GM19395 (cell line): ENCODE data around the gene CD1D.
"Not testable (repeated sequence)": the region's sequence is repeated elsewhere in the genome, so short reads cannot be mapped to it uniquely, and the experiment has no call there.

Source experiments
- ATAC-seq: cut with Tn5 transposase; IDR thresholded peaks from one replicate; pipeline ENCODE4 v1.9.1; 2021; ENCODE audit warnings: mild to moderate bottlenecking, moderate library complexity; ENCODE audit not compliant: unreplicated experiment

CD1D gene

DNA sequence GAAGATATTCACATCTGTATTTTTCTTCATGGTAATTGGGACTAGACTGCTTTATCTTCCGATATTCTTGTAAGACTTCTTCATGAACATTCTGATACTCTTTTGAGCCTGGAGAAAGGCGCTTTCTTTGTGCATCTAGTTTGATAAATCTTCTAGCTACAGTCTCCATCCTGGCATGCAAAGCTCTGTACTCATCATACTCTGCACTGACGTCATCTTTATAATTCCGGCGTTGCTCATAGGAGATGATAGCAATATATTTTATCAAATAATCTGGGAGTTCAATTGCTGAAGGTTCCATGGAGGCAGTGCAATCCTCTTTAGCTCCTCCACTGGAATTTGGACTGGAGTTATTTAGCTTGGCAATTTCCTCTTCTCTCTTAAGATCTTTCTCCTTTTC is 4.8 kb upstream of the CD1D start:
- ATAC-seq, result not testable (repeated sequence)

DNA sequence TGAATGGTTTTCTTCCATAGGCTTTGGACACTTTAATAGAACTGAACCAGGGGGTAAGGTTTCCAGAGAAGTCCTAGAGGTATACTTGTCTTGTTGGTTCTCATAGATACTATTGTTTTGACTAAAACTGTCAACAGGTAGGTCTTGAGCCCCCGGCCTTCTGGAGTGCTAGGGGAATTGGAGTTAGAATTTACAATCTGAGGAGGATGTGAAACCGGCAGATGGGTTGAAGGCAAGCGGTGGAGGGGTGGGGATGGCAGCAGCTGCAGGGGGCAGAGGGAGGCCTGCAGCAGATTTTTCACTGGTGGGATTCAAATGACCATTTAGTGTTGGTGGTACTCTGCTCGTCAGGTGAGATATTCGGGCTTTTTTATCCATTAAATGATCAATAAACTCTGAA is 4.3 kb upstream of the CD1D start:
- no peak for ATAC-seq

DNA sequence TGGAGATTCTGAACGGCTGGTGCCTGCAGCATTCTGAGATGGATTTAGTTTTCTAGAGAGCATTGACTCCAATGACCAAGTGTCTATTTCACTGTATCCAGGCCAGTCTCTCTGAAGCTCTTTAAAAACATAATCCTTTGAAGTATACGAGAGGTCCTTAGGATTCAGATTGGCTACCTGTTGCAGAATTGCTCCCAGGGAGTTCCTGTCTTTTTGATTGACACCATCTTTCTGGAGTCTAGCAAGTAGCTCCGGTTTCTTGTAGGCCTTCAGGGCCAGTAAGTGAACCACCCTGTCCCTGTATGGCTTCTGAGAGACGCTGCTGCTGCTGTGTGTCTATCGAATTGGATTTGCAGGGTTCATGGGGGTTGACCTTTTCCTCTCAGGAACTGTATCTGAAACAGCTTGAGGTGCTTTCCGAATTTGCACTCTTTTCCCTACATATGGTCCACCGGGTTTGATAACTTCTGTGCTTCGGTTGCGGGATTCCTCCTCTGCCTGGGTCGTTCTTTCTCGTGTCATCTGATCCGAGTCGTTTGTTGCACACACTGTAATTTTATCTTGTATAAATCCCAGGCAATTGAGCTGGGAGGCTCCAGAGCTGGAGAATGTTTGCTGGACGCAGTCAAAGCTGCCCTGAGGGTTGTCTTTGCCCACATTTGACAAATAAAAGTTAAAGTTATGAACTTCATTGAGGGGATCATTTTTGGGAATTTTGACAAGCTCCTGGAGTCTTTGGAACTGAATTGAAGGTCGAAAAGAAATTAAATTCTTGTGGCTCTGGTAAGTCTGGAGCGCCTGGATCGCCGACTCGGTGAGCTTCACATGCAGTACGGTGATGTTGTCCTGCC is 3.6 kb upstream of the CD1D start:
- ATAC-seq, result not testable (repeated sequence)

DNA sequence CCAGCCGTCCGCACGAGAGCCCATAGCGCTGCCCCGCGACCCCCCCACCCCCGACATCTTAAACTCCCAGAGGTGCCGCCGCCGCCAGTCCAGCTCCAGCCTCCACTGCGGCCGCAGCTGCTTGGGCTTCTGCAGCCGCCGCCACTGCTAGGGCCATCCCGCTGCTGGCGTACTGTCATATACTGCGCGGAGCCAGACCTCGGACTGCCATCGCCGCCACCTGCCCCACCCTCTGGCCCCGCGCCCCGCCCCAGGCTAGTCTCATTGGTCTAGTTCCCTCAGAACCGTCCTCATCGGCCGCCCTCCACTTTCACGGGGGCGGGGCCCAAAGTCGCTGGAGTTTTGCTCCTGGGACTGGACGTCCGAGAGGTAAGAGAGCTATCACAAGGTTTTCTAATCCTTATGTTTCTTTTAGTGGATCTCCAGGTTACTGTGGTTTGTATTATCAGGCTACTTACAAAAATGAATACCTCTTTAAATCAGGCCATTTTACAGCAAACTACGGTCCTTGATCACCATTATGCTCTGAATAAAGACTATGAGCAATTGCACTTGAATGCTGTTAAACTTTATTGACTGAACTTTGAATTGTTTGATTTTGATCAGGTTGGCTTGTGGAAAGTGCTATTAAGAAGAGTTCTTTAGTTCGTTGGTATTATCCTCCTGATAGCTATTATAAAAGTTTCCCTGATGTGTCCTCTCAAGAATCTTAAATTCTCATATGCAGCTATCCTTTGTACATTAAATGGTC is 2.8 kb upstream of the CD1D start:
- ATAC-seq, result no peak

DNA sequence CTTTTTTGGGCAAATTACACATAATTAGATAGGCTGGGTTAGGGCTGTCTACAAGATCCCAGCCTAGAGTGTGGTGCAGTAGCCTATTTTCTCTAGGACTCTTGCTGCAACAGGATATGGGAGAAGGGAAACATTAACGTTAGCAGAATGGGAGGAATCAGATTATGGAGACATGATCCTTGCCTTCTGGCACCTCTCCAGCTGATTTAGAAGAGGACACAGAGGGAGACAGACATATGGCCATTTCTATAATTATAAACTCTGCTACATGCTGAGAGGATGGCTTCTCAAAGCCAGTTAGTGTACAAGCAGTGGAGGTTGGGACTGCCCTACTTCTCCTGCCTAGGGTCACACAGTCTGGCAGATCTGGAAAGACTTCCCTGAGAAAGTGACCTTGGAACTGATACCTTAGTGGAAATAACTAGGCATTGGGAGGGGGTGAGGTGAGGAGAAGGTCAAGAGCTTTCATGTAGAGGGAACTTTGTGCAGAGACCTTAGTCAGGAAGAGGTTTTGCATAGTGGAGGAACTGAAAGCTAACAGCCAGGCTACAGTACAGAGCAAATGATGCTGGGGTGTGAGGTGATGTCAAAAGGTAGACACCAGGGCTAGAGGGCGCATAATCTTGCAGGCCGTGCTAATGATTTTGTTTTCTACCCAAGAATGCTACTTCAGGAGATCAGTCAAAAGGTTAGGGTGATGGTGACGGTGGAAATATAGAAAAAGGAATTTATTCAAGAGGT is 1.2 kb upstream of the CD1D start:
- peak; percentile 96 for ATAC-seq

DNA sequence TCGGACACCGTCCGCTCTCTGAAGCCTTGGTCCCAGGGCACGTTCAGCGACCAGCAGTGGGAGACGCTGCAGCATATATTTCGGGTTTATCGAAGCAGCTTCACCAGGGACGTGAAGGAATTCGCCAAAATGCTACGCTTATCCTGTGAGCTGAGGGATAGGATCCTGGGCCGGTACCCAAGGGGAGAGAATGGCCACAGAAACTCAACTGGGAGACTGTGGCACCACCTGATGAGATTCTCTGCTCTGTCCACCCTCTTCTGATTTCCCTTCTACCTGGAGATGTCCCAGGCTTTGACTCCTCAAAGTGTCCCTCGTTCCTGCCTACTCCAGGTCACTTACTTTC is 855 bp downstream of the CD1D start:
- no peak for ATAC-seq

DNA sequence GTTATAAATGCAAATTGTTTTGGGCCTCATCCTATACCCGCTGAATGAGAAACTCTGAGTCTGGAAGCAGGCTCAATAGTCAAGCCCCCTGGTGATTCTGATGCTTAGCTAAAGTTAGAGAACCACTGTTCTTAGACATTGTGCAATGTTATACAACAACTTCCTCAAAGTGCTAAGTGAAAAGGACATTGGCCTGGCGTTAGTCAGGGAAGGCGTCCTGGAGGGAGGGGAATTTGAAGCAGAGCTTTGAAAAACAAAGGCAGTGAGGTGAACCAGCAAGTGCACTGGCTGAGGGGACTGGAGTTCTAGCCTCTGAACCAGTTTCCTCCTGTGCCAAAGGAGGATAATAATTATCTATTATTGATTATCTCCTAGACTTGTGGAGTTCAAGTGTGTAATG is 5.1 kb downstream of the CD1D start:
- ATAC-seq, result no peak

DNA sequence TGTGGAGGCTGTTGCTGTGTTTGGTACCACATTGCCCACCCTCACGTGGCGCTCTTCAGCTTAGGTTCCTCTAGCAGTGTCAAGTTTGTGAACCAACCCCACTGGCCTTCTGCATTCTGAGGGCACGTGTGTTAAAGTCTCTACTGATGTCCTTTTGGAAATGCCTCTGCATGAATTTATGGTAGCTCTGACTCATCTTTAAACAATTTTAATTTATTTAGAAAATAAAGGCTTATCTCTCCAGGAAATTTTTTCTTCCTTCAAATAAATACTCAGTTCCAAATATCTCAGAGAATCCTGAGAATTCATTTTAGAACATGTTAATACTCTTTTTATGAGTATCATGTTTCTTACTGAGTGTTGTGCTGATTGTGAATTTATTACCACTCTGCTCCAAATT is 5.5 kb downstream of the CD1D start:
- no peak for ATAC-seq

DNA sequence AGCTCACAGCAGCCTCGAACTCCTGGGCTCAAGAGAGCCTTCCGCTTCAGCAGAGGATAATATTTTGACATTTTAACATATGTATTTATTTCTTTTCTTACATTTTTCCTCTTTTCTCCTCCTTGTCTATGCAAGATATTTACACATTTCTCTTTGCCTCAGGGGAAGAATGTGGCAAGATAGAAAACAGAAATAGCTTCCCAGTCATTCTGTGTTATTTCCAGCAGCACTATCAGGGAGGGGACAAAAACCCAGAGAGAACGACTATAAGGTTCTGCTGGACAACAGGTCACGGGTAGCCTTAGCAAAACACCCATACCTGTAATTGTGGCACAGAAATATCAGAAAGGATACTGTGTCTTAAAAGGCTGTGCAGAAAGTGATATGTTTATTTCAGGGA is 7.9 kb downstream of the CD1D start:
- ATAC-seq, result no peak

DNA sequence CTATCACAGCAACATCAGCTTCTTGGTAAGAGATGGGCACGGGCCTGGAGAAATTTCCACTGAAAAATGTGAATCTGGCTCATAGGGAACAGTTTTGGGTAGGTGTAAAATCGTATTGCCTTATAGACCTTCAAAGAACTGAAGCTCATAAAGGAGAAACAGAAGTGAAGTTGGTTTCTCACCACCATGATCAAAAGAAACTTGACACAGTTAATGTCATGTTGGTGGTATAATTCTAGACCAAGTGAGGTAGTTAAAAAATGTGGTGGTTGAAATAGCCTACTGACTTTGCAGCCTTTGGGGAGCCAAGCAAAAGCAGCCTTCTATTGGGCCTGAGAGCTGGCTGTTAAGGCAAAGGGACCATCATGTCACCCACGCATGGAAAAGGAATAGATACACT is 8.9 kb downstream of the CD1D start:
- no peak for ATAC-seq

DNA sequence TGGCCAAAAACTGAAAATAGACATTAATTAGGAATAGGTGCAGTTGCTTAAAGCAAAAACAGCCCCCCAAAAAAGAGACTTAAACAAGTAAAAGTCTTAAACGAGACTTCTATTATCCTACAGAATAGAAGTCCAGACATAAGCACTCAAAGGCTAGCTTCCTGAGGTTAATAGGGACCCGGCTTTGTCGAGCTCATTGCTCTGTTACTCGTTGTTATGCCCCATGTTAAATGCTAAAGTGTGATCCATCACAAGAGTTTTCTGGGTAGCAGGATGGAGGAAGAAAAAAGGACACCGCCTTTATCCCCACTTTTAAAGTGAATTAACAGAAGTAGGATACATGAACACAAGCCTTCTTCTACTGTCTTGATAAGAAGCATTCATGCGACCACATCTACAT is 10.6 kb downstream of the CD1D start:
- no peak for ATAC-seq

DNA sequence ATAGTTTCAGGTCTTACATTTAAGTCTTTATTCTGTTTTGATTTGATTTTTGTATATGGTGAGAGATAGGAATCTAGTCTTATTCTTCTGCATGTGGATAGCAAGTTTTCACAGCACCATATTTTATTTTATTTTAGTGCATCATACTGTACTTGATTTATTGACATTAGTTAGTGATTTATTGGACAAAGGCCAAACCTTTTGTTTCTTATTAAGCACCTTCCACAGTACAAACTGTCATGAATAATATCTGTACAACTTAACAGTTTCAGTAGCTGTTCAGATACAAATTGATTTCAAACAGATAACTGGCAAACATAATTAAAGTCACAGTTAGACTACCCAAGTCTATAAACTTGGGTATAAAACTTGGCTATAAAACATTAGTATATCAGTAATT is 15.8 kb downstream of the CD1D start:
- no peak for ATAC-seq

DNA sequence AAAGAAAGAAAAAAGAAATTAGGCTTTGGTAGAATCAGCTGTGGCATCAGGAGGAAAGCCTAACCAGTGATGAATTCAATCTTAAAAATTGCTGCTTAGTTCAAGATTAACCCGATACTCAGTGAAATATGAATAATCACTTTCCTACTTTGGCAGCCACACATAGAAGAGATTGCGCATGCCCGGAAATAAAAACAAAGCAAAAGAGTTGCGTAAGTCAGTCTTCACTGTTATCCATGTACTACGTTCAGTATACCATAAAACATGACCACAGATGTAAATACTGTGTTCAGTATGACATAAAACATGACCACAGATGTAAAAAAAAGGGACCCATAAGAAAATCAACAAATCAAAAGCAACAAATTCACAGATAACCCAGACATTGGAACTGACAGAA is 19.2 kb downstream of the CD1D start:
- no peak for ATAC-seq

DNA sequence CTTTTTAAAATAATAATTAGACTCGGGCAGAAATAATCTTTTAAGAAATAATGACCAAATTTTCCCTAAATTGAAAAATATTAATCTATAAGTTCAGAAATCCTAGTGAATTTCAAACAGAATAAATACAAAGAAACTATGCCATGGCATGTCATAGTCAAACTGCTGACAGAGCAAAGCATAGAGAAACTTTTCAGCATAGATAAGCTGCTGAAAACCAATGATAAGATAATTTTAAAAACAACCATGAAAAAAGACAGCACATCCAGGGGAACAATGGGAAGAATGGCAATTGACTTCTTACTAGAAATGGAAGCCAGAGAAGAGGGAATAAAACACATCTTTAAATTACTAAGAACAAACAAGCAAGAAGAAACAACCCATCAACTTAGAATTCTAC is 19.8 kb downstream of the CD1D start:
- ATAC-seq, result no peak

DNA sequence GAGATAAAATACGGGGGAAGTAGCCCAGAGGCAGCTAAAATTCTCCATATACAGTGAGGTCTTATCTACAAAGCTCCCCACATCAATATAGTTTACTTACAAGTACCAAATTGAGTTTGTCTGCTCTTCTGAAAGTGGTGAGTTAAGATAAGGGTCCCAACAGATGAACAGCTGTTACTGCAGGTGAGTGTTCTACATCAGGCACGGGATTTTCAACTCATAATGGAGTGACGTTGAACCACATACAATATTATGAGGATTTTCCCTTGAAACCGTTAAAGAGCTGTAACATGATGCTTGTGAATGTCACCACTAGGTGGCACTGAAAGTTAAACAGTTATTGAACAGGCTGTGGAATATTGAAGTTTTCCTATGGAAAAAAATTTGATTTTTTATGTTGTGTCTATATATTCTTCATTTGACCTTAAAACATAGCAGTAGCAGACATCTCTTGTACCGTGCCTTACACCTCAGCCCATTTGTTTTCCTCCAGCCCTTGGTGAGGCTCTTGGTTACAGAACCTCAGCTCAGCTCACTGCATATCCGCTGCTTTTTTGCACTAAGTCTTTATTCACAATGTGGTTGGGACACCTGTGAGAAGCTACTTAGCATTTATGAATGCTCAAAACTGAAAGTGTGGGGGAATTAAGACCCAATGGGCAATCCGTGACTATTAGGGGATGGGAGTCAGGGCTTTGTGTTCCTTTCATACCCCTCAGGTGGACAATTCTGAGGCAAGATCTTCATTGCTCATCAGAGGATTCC is 23.2 kb downstream of the CD1D start:
- peak; percentile 78 for ATAC-seq

DNA sequence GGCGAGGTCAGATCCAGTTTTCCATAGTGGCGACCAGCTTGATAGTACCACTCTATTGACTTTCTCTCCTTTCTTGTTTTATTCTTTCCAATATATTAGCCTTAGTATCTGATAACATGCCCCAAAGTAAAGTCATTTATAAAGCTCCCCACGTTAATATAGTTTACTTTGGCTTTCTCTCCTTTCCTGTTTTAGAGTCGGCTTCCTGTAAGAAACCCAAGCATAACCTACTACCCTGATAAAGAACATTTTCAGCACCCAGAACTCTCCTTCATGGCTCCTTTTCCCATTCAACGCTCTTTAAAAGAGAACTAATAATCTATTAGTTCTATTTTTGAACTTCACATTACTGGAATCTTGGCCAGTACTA is 23.7 kb downstream of the CD1D start:
- ATAC-seq, result no peak

DNA sequence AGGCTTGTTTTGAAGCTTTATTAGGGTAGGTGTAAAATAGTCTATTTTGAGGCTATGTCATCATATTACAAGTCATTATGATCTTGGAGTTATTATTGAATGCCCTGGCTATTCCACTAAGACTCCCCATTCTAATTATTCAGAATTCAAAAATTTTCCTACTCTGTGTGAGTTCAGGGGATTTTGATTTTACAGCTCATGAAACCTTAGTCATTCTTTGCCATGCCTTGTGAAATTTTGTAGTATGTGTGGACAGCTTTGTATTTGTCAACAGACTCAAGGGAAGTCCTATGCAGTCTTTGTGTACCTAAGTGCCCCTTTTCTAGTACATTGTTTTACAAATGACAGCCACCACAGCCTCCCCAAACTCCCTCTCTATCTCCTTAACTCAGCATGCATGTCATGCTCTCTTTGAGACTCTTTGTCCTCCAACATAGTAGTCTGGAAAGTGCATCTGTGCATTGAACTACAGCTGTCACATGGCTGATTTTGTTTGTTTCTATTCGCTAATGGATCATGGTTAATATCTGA is 28.0 kb downstream of the CD1D start:
- ATAC-seq, result no peak

DNA sequence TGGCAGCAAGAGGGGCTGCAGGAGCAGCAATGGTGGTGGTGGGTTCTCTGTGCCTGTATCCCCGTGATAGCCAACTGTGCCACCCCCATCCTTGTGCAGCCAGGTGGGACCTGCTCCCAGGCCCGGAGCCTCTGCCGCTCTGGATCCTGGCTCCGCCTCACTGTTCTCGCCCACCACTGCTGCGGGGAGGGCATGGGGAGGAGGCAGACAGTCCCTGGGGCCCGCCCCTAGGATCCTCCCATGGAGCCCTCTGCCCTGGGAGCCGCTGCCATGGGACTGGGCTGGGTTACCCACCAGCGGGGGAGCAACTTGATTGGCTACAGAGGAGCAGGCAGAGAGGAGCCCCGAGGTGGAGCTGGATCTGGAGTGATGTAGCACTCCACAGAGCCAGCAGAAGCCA is 31.6 kb downstream of the CD1D start:
- ATAC-seq, result no peak

DNA sequence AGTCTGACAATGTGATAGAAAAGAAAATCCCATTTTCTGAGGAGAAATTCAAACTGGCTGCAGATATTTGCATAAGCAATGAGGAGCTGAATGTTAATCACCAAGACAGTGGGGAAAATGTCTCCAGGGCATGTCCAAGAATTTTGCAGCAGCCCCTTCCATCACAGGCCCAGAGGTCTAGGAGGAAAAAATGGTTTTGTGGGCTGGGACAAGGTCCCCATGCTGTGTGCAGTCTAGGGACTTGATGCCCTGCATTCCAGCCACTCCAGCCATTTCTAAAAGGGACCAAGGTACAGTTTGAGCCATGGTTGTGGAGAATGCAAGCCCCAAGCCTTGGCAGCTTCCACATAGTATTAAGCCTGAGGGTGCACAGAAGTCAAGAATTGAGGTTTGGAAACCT is 42.8 kb downstream of the CD1D start:
- not testable (repeated sequence) for ATAC-seq

DNA sequence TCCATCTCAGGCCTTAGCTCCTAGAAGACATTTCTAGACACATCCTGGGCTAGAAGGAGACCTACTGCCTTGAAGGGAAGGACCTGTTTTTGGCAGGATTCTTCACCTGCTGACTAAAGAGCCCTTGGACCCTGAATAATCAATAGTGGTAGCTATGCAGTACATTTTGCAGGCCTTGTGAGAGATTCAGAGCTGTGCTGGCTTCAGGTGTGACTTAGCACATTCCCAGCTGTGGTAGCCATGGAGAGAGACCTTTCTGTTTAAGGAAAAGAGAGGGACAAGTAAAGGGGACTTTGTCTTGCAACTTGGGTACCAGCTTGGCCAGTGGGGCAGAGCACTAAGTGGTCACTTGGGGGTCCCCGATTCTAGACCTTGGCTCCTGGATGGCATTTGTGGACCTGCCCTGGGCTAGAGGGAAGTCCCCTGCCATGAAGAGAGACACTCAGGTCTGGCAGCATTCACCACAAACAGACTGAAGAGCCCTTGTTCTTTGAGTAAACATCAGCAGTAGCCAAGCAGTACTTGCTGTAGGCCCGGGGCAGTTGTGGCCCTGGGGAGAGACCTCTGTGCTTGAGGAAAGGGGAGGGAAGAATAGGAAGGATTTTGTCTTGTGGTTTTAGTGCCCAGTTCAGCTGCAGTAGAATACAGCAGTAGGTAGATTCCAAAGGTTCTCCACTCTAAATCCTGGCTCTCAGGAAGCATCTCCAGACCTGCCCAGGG is 47.4 kb downstream of the CD1D start:
- ATAC-seq, result no peak
